Measurements from ENCODE around the gene ZNF699.

ZNF699 gene

DNA sequence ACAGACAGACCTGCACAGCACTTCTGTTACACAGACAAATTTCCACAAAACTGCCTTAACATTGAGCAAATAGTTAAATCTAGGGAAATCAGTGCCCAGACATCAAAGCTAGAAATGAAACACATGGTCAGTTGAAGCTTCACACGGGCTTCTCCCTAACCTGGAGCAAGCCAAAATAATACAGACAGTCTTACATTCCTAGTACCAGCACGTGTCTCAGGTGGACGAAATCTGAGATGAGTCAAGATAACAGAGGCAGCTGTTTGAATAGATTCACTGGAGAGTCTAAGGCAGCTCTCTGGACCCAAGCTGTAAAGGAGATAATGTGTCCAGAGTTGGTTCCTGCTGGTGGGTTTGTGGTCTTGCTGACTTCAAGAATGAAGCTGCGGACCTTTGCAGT lies 4.1 kb upstream of the ZNF699 start:
- no peak for DNase-seq (ENCODE audit: low read depth)
- no peak overlapping the region for H3K4me3 ChIP-seq (ENCODE audit: low read depth, low read length)
- no peak for TF ChIP-seq CTCF (IDR thresholded peaks at IDR 0.05; ENCODE audit: insufficient read depth, low read depth, low read length, missing control alignments)

DNA sequence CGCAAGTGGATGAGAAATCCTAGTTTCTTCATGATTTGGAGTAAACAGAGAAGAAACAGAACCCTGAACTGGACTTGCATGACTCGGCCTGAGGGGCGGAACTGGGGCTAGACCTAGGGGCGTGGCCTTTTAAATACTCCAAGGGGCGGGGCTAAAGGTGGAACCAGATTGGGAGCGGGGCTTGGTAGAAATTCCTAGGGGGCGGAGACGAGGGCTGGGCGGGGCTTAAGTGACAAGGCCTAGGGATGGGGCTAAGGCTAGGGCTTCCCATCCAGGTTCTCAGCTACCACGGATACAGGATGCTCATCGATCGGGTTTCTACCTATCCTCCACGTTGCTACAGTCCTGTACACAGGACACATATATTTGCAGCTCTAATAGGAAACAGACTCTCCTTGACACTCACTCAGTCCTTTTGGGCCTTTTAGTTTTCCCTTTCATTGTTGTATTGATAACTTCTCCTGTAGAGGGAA lies 372 bp upstream of the ZNF699 start:
- peak overlapping the region; percentile 97 for H3K4me3 ChIP-seq (ENCODE audit: low read depth, low read length)
- no peak for TF ChIP-seq CTCF (IDR thresholded peaks at IDR 0.05; ENCODE audit: insufficient read depth, low read depth, low read length, missing control alignments)
- no peak for DNase-seq (ENCODE audit: low read depth)

DNA sequence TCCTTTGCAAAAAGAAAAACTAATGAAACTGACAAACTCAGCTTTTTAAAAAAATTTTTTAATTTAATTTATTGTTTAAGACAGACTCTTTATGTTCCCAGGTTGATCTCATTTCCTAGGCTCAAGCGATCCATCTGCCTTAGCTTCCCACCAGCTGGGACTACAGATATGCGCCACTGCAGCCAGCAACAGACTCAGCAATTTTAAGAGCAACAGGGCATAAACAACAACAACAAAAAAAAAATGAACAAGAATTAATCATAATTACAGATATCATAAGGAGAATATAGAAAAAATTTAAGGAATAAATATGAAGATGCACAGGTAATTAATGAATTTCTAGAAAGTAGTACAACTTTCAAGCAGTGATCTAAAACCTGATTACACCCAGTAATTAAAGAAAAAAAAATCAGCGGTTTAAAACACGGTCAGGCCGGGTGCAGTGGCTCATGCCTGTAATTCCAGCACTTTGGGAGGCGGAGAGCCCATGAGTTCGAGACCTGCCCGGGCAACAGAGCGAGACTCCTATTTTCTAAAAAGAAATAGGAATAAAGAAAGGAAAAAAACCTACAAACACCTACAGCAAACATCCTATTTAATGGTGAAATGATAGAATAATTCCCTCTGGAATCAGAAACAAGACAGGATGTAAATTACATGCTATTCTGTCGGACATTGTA lies 1.4 kb downstream of the ZNF699 start:
- DNase-seq (ENCODE audit: low read depth) = no peak
- TF ChIP-seq CTCF (IDR thresholded peaks at IDR 0.05; ENCODE audit: insufficient read depth, low read depth, low read length, missing control alignments) = no peak
- H3K4me3 ChIP-seq (ENCODE audit: low read depth, low read length) = peak overlapping the region; percentile 97

DNA sequence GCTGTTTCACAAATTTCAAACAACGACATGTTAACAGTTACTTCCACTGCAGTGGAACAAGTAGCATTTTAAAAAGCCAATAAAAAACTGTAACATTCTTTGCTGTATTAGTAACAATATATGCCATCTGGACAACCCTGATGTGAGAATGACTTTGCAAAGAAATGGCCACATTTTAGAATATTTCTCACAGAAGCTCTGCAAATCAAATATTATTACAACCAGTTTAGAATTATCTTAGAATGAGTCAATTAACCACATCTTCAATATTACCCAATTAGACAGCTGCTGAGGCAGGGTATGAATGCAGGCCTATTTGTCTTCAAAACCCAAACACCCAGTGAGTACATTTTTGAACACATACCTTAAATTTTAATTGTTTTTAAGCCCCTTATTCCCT lies 3.2 kb downstream of the ZNF699 start:
- DNase-seq (ENCODE audit: low read depth) = no peak
- no peak for TF ChIP-seq CTCF (IDR thresholded peaks at IDR 0.05; ENCODE audit: insufficient read depth, low read depth, low read length, missing control alignments)
- H3K4me3 ChIP-seq (ENCODE audit: low read depth, low read length) = no peak overlapping the region

- no peak for DNase-seq (ENCODE audit: low read depth)
- no peak for TF ChIP-seq CTCF (IDR thresholded peaks at IDR 0.05; ENCODE audit: insufficient read depth, low read depth, low read length, missing control alignments)
- H3K4me3 ChIP-seq (ENCODE audit: low read depth, low read length) = no peak overlapping the region
These were observed 13.3 kb downstream of the ZNF699 start for GRCh38 chr19:9296336-9296735.

DNA sequence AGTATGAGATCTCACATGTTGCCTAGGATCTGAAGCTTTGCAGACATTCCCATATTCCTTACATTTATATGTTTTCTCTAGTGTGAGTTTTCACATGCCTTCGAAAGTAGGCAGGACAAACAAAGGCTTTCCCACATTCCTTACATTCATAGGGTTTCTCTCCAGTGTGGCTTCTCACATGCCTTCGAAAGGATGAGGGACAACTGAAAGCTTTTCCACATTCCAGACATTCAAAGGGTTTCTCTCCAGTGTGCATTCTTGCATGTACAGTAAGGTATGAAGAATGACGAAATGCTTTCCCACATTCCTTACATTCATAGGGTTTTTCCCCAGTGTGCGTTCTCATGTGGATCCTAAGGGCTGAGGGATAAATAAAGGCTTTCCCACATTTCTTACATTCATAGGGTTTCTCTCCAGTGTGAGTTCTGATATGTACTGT lies 14.2 kb downstream of the ZNF699 start:
- no peak for DNase-seq (ENCODE audit: low read depth)

More for the DNA sequence above, 14.2 kb downstream of the ZNF699 start:
- H3K4me3 ChIP-seq (ENCODE audit: low read depth, low read length) = no peak overlapping the region
- TF ChIP-seq CTCF (IDR thresholded peaks at IDR 0.05; ENCODE audit: insufficient read depth, low read depth, low read length, missing control alignments) = no peak
